Stomach (tissue), 4 donors: ENCODE measurements around the gene PLA2G4B.

ENCODE experiments used
- CTCF ChIP-seq, 7 experiments: fragments of 450-650 bp in 4 of 7; fragments of 200-600 bp in 3 of 7; sonication (generic) in 3 of 7; IDR thresholded peaks; one replicate each; pipeline ENCODE4 v1.5.1; 2016 to 2019; ENCODE audit warnings: antibody characterized with exemption in 7 of 7, control low read depth in 2 of 7, mild to moderate bottlenecking in 1 of 7
- POLR2A ChIP-seq, 4 donors: fragments of 450-650 bp; IDR thresholded peaks; one replicate each; pipeline ENCODE4 v1.6.1; 2016; ENCODE audit warnings: antibody characterized with exemption in 4 of 4, control low read depth in 2 of 4, mild to moderate bottlenecking in 1 of 4, moderate library complexity in 1 of 4
- POLR2AphosphoS5 ChIP-seq, 3 donors: sonication (generic); formaldehyde crosslinking; IDR thresholded peaks; one replicate each; pipeline ENCODE4 v1.6.1; 2016; ENCODE audit warnings: antibody characterized with exemption in 3 of 3

DNA sequence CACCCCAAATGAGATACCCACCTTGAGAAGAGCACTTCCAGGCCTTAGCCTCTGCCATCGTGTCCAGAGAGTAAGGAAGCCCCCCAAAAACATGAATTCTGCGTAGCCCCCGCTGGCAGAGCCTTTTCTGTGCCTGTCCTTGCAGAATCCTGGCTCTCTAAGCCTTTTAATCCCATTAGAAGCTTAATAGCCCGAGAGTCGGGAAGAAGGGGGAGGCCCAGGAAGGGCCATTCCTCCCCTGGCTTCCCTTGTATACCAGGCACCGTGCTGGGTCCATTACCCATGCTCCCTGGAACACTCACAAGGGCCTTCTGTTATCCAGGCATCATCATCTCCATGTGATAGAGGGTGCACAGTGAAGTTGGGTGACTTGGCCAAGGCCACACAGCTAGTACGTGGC is 48.1 kb downstream of the PLA2G4B start:
- no peak for TF ChIP-seq CTCF (IDR thresholded peaks at IDR 0.05)
- TF ChIP-seq POLR2AphosphoS5 (IDR thresholded peaks at IDR 0.05): no peak
- TF ChIP-seq POLR2A (IDR thresholded peaks at IDR 0.05): no peak
